Glutamatergic neuron (in vitro differentiated cells): Measurements from ENCODE around the gene TACR1. TPM values are rescaled to one million over a fixed set of nuclear protein-coding genes. Genes with fewer than 3 reads are reported as not detected.

ENCODE experiments used
- DNase-seq: peaks from one replicate; pipeline ENCODE4 v3.0.0; 2022
- H3K27ac Mint-ChIP-seq: one replicate; pipeline ENCODE4 v1.8.0; 2020; ENCODE audit warnings: mild to moderate bottlenecking, mixed read lengths, inconsistent platforms; ENCODE audit not compliant: unreplicated experiment
- H3K27me3 Mint-ChIP-seq: one replicate; pipeline ENCODE4 v1.8.0; 2020; ENCODE audit warnings: mild to moderate bottlenecking, moderate library complexity, mixed read lengths, inconsistent platforms; ENCODE audit not compliant: unreplicated experiment
- H3K36me3 Mint-ChIP-seq: one replicate; pipeline ENCODE4 v1.8.0; 2020; ENCODE audit warnings: mild to moderate bottlenecking, mixed read lengths, inconsistent platforms; ENCODE audit not compliant: unreplicated experiment
- H3K4me1 Mint-ChIP-seq: one replicate; pipeline ENCODE4 v1.8.0; 2020; ENCODE audit warnings: mild to moderate bottlenecking, low read depth, mixed read lengths, inconsistent platforms; ENCODE audit not compliant: unreplicated experiment
- H3K4me3 Mint-ChIP-seq: one replicate; pipeline ENCODE4 v1.8.0; 2020; ENCODE audit warnings: mild to moderate bottlenecking, mixed read lengths, inconsistent platforms; ENCODE audit not compliant: unreplicated experiment
- H3K9me3 Mint-ChIP-seq: one replicate; pipeline ENCODE4 v1.8.0; 2020; ENCODE audit warnings: mild to moderate bottlenecking, moderate library complexity, mixed read lengths, inconsistent platforms; ENCODE audit not compliant: unreplicated experiment
- total RNA-seq: library from RNA; stranded (reverse); fragmentation: NEBNext Ultra II Directional; extraction: Animal tissue kit (Norgen Biotek cat#: 25700); gene quantifications from one replicate; pipeline ENCODE4 v1.2.1, GENCODE V29; 2021; ENCODE audit not compliant: unreplicated experiment
- TF ChIP-seq, protein P1 (sequence below): fragments of 200-600 bp; sonication (generic); IDR thresholded peaks from one replicate; pipeline ENCODE4 v1.5.0; 2021; ENCODE audit not compliant: partially characterized antibody, unreplicated experiment

The TACR1 gene
- total RNA-seq, 1 donor from 2014 or later = 0.17 TPM

GRCh38 chr2:75098856-75099255 lies 100.5 kb downstream of the TACR1 start:
- TF ChIP-seq, protein P1, sequence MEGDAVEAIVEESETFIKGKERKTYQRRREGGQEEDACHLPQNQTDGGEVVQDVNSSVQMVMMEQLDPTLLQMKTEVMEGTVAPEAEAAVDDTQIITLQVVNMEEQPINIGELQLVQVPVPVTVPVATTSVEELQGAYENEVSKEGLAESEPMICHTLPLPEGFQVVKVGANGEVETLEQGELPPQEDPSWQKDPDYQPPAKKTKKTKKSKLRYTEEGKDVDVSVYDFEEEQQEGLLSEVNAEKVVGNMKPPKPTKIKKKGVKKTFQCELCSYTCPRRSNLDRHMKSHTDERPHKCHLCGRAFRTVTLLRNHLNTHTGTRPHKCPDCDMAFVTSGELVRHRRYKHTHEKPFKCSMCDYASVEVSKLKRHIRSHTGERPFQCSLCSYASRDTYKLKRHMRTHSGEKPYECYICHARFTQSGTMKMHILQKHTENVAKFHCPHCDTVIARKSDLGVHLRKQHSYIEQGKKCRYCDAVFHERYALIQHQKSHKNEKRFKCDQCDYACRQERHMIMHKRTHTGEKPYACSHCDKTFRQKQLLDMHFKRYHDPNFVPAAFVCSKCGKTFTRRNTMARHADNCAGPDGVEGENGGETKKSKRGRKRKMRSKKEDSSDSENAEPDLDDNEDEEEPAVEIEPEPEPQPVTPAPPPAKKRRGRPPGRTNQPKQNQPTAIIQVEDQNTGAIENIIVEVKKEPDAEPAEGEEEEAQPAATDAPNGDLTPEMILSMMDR = peak; percentile 51
- Mint-ChIP-seq H3K9me3 (no peaks in the 10 kb centered on the region), H3K4me3 (no peak overlapping the region), H3K27me3 (no peaks in the 10 kb centered on the region), H3K27ac (peak overlapping the region; percentile 14), H3K36me3 (peaks cover 6% of the 10 kb centered on the region), H3K4me1 (peaks cover 4% of the 10 kb centered on the region)
- DNase-seq = no peak

DNA sequence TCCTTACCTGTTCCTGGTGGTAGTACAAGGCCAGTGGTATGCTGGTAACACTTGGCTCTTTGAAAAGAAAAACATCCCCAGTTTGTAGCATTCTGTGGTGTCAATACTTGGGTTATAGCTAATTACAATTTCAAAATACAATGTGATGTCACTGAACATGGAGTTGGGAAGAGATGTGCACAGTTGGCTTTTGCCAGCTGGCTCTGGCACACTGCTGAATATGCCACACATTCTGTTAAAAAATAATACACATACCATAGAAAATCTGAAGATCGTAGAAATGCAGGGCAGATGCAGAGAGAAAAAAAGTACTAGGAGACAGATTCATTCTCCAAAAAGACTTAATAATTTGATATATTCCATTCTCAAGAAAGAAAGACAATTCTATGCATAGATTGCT lies 101.5 kb downstream of the TACR1 start:
- Mint-ChIP-seq H3K27ac (no peak overlapping the region), H3K4me1 (peaks cover 11% of the 10 kb centered on the region), H3K4me3 (no peak overlapping the region), H3K9me3 (no peaks in the 10 kb centered on the region), H3K27me3 (no peaks in the 10 kb centered on the region), H3K36me3 (peaks cover 6% of the 10 kb centered on the region)
- no peak for DNase-seq
- TF ChIP-seq, protein P1 = no peak

- Mint-ChIP-seq H3K27ac (no peak overlapping the region), H3K27me3 (no peaks in the 10 kb centered on the region), H3K4me3 (no peak overlapping the region), H3K9me3 (no peaks in the 10 kb centered on the region), H3K36me3 (no peaks in the 10 kb centered on the region), H3K4me1 (peaks cover 14% of the 10 kb centered on the region)
- DNase-seq = no peak
- TF ChIP-seq, protein P1 = no peak
Measured at GRCh38 chr2:75094405-75094804, 104.9 kb downstream of the TACR1 start.

GRCh38 chr2:75090770-75091515 lies 108.4 kb downstream of the TACR1 start:
- peaks cover 17% of the 10 kb centered on the region for H3K4me1 Mint-ChIP-seq
- H3K9me3 Mint-ChIP-seq = peaks cover 2% of the 10 kb centered on the region
- no peaks in the 10 kb centered on the region for H3K36me3 Mint-ChIP-seq
- DNase-seq = no peak
- peak overlapping the region; percentile 6 for H3K4me3 Mint-ChIP-seq
- H3K27me3 Mint-ChIP-seq = peaks cover 2% of the 10 kb centered on the region
- TF ChIP-seq, protein P1 = no peak
- no peak overlapping the region for H3K27ac Mint-ChIP-seq

DNA sequence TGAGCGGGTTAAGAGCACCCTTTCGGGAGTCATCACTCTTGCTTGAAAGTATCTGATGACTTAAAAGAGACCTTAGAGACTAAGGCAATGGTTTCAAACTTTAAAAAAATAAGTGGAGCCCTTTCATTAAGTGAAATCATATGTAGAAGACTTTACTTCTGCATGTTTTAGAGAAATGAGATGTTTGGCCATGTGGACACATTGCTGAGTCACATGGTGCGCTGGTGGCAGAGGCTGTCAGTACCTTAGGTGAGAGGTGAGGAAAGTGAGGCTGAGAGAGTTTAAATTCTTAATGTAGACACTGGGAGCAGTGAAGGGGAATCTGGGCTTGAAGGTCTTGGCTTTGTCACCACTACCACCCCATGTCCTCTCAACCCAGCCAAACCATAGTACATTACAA lies 109.8 kb downstream of the TACR1 start:
- H3K4me3 Mint-ChIP-seq = no peak overlapping the region
- no peak for DNase-seq
- no peaks in the 10 kb centered on the region for H3K36me3 Mint-ChIP-seq
- peaks cover 17% of the 10 kb centered on the region for H3K4me1 Mint-ChIP-seq
- peaks cover 2% of the 10 kb centered on the region for H3K27me3 Mint-ChIP-seq
- TF ChIP-seq, protein P1 = no peak
- H3K27ac Mint-ChIP-seq = no peak overlapping the region
- peaks cover 2% of the 10 kb centered on the region for H3K9me3 Mint-ChIP-seq
